SH-SY5Y (cell line): ENCODE measurements around the gene CYP2C8.

Experiments
- GATA2 ChIP-seq: IDR thresholded peaks from 2 replicates; pipeline ENCODE4 v1.6.1; 2011; ENCODE audit warnings: mild to moderate bottlenecking, low read depth, low read length
- GATA3 ChIP-seq: IDR thresholded peaks from 2 replicates; pipeline ENCODE4 v1.6.1; 2011; ENCODE audit warnings: low read depth, mild to moderate bottlenecking, low read length, moderate library complexity

DNA sequence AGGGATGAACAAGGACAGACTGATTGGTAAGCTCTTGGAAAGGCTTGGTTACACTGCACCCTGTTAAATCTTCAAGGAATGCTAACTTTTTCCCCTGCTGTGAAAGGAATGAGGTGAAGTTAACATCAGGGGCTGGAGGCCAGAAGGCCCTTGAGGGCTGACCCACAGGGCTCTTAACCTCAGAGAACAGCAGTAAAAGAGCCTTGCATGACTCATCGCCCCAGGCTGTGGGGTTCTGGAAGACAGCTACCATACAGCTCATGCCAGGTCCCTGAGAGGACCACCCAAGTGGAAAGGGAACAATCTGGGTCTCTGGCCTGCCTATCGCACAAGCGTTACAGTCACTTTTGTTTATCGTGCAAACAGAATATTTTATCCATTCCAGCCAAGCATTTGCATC is 76.5 kb downstream of the CYP2C8 start:
- no peak for TF ChIP-seq GATA2
- TF ChIP-seq GATA3 = no peak
